IMR-90 (cell line): Measurements from ENCODE around the gene TBX10. TPM values are rescaled to one million over a fixed set of nuclear protein-coding genes. Genes with fewer than 3 reads are reported as not detected.
A peak's percentile ranks its signal among the peaks of the same experiment; 100 is the strongest.

Experiments
- ATAC-seq: fragments of 200-7000 bp; cut with Tn5 transposase; 2 replicates; pipeline ENCODE4 v1.9.1; 2020; ENCODE audit warnings: low read depth, mild to moderate bottlenecking, moderate library complexity
- BruUV-seq: library from RNA; stranded (reverse); fragments of 400-500 nt; replicated peaks from 2 replicates; lab custom pipeline; 2021; lab: Mats Ljungman, UMichigan
- CTCF ChIA-PET: fragments of 300-600 bp; formaldehyde crosslinking; extraction: SDS; loops from one replicate; lab custom pipeline; 2021; ENCODE audit warnings: antibody characterized with exemption; lab: Yijun Ruan, JAX
- POLR2A ChIA-PET: fragments of 300-600 bp; sonication (Branson Sonifier 250); formaldehyde crosslinking; loops from one replicate; lab custom pipeline; 2022; ENCODE audit warnings: antibody characterized with exemption; ENCODE audit not compliant: unreplicated experiment; lab: Charles Lee
- DNase-seq: peaks from one replicate; pipeline ENCODE4 v3.0.0; 2013
- H2AFZ ChIP-seq: replicated peaks from 2 replicates; pipeline ENCODE3; 2013; ENCODE audit warnings: low read length, mild to moderate bottlenecking; ENCODE audit not compliant: poor library complexity
- H2AK5ac ChIP-seq: 2 replicates; pipeline ENCODE4 v1.6.1; 2013; ENCODE audit warnings: low read depth, low read length, inconsistent platforms
- H2AK9ac ChIP-seq: replicated peaks from 2 replicates; pipeline ENCODE3; 2013; ENCODE audit warnings: mild to moderate bottlenecking, low read depth, low read length, moderate library complexity; ENCODE audit not compliant: poor library complexity
- H2BK120ac ChIP-seq: 2 replicates; pipeline ENCODE4 v1.6.1; 2013; ENCODE audit warnings: low read depth, low read length, inconsistent platforms
- H2BK15ac ChIP-seq: 3 replicates; pipeline ENCODE4 v1.6.1; 2013; ENCODE audit warnings: low read depth, low read length, inconsistent platforms
- H2BK20ac ChIP-seq: 2 replicates; pipeline ENCODE4 v1.6.1; 2013; ENCODE audit warnings: low read depth, mild to moderate bottlenecking, inconsistent platforms, low read length, moderate library complexity
- H2BK5ac ChIP-seq: 2 replicates; pipeline ENCODE4 v1.6.1; 2013; ENCODE audit warnings: mild to moderate bottlenecking, low read depth, low read length, inconsistent platforms; ENCODE audit not compliant: poor library complexity, severe bottlenecking
- H3K14ac ChIP-seq: replicated peaks from 2 replicates; pipeline ENCODE4 v1.6.1; 2013; ENCODE audit warnings: low read depth, low read length, inconsistent platforms
- H3K18ac ChIP-seq: 2 replicates; pipeline ENCODE4 v1.6.1; 2013; ENCODE audit warnings: low read depth, low read length, control low read depth
- H3K23ac ChIP-seq: 2 replicates; pipeline ENCODE4 v1.6.1; 2013; ENCODE audit warnings: low read depth, low read length, inconsistent platforms
- H3K27ac ChIP-seq: 2 replicates; pipeline ENCODE4 v1.5.1; 2013; ENCODE audit warnings: mild to moderate bottlenecking, control low read depth, low read length; ENCODE audit not compliant: insufficient read depth
- H3K27me3 ChIP-seq: 2 replicates; pipeline ENCODE4 v1.6.1; 2013; ENCODE audit warnings: low read length; ENCODE audit not compliant: control insufficient read depth, insufficient read depth
- H3K36me3 ChIP-seq: 2 replicates; pipeline ENCODE4 v1.6.1; 2013; ENCODE audit warnings: low read length, mixed read lengths; ENCODE audit not compliant: control insufficient read depth, insufficient read depth
- H3K4ac ChIP-seq: 2 replicates; pipeline ENCODE4 v1.6.1; 2013; ENCODE audit warnings: low read depth, low read length, inconsistent platforms
- H3K4me1 ChIP-seq: 2 replicates; pipeline ENCODE4 v1.6.1; 2013; ENCODE audit warnings: low read length, mixed read lengths; ENCODE audit not compliant: control insufficient read depth, insufficient read depth
- H3K4me2 ChIP-seq: 2 replicates; pipeline ENCODE4 v1.6.1; 2013; ENCODE audit warnings: low read depth, mild to moderate bottlenecking, control low read depth, low read length, moderate library complexity
- H3K4me3 ChIP-seq: 2 replicates; pipeline ENCODE4 v1.5.1; 2013; ENCODE audit warnings: low read depth, mild to moderate bottlenecking, control low read depth, low read length, moderate library complexity; ENCODE audit not compliant: insufficient read depth
- H3K56ac ChIP-seq: 2 replicates; pipeline ENCODE4 v1.6.1; 2013; ENCODE audit warnings: low read length, inconsistent platforms; ENCODE audit not compliant: insufficient read depth; ENCODE audit errors: extremely low read depth
- H3K79me1 ChIP-seq, 2 experiments: 2 replicates each; pipeline ENCODE4 v1.6.1; 2013; ENCODE audit warnings: low read length in 2 of 2, inconsistent platforms in 1 of 2, low read depth in 1 of 2
- H3K9ac ChIP-seq: 2 replicates; pipeline ENCODE4 v1.6.1; 2013; ENCODE audit warnings: low read depth, low read length, control low read depth
- H3K9me1 ChIP-seq: 2 replicates; pipeline ENCODE4 v1.6.1; 2013; ENCODE audit warnings: low read length, inconsistent platforms; ENCODE audit not compliant: insufficient read depth
- H3K9me3 ChIP-seq: 2 replicates; pipeline ENCODE4 v1.6.1; 2013; ENCODE audit warnings: low read length; ENCODE audit not compliant: control insufficient read depth, insufficient read depth
- H4K20me1 ChIP-seq: 2 replicates; pipeline ENCODE4 v1.6.1; 2013; ENCODE audit warnings: low read length, inconsistent platforms; ENCODE audit not compliant: insufficient read depth
- H4K5ac ChIP-seq: 2 replicates; pipeline ENCODE4 v1.6.1; 2013; ENCODE audit warnings: mild to moderate bottlenecking, low read depth, low read length, control low read depth
- H4K8ac ChIP-seq, 2 experiments: 2 replicates each; pipeline ENCODE4 v1.6.1; 2013; ENCODE audit warnings: low read depth in 2 of 2, low read length in 2 of 2, control low read depth in 1 of 2, inconsistent platforms in 1 of 2
- H4K91ac ChIP-seq: 2 replicates; pipeline ENCODE4 v1.6.1; 2013; ENCODE audit warnings: low read depth, low read length, inconsistent platforms; ENCODE audit not compliant: insufficient read depth
- CEBPB ChIP-seq: IDR thresholded peaks from 2 replicates; pipeline ENCODE4 v1.6.1; 2012; ENCODE audit warnings: low read depth, low read length, improper control_type of control experiment
- CTCF ChIP-seq: conservative IDR thresholded peaks from 2 replicates; pipeline ENCODE4 v1.5.1; 2012; ENCODE audit warnings: mild to moderate bottlenecking, low read depth, low read length, improper control_type of control experiment
- ELK1 ChIP-seq: fragments of 150-350 bp; IDR thresholded peaks from 2 replicates; pipeline ENCODE4 v1.6.1; 2016; ENCODE audit warnings: low read depth, mild to moderate bottlenecking, low read length, moderate library complexity, borderline replicate concordance
- FOS ChIP-seq: fragments of 150-350 bp; IDR thresholded peaks from 2 replicates; pipeline ENCODE4 v1.6.1; 2016; ENCODE audit warnings: low read depth, low read length
- MAFK ChIP-seq: IDR thresholded peaks from 2 replicates; pipeline ENCODE4 v1.6.1; 2012; ENCODE audit warnings: low read depth, low read length, improper control_type of control experiment
- MAZ ChIP-seq: IDR thresholded peaks from 2 replicates; pipeline ENCODE4 v1.6.1; 2012; ENCODE audit warnings: low read depth, mild to moderate bottlenecking, low read length, improper control_type of control experiment, moderate library complexity, borderline replicate concordance
- RCOR1 ChIP-seq: IDR thresholded peaks from 2 replicates; pipeline ENCODE4 v1.6.1; 2012; ENCODE audit warnings: mild to moderate bottlenecking, low read length, improper control_type of control experiment; ENCODE audit not compliant: insufficient replicate concordance
- SMC3 ChIP-seq: fragments of 150-350 bp; IDR thresholded peaks from 2 replicates; pipeline ENCODE4 v1.6.1; 2016; ENCODE audit warnings: low read depth, mild to moderate bottlenecking, antibody characterized with exemption, low read length, moderate library complexity
- WGBS, 2 experiments: methylation state at CpG; one replicate each; pipeline versions ENCODE4 v1.1.5 to v1.1.7; 2013; ENCODE audit warnings: missing lambda C conversion rate in 2 of 2; ENCODE audit not compliant: insufficient read length in 1 of 2; ENCODE audit errors: extremely low coverage in 2 of 2; 5-methylcytosine and 5-hydroxymethylcytosine counted together
- dilution Hi-C: fragments of 300-500 bp; cut with HindIII; formaldehyde crosslinking; loops from one replicate; pipeline ENCODE4 v1.14.3; 2018; ENCODE audit warnings: low sequenced_read_pairs; ENCODE audit not compliant: unreplicated experiment
- in situ Hi-C: fragments of 300-500 bp; cut with MboI; formaldehyde crosslinking; loops from 3 replicates; pipeline ENCODE4 v1.14.3; 2019; ENCODE audit warnings: low sequenced_read_pairs, inconsistent platforms, mixed read lengths
- intact Hi-C: fragments of 100-400 bp; cut with micrococcal nuclease; formaldehyde crosslinking; loops from 2 replicates; pipeline ENCODE4 v1.10.0; 2022
- polyA plus RNA-seq, 3 experiments: library from polyadenylated mRNA; depleted of rRNA; stranded (reverse); fragments of >200 nt; gene quantifications; 2 replicates each; pipeline ENCODE4 v1.2.3, GENCODE V29; 2012; ENCODE audit warnings: low replicate concordance in 1 of 3
- total RNA-seq: library from RNA; depleted of rRNA; stranded (reverse); fragments of >200 nt; gene quantifications from 2 replicates; pipeline ENCODE4 v1.2.3, GENCODE V29; 2012

The TBX10 gene
- total and polyA plus RNA-seq, 2 of the 4 experiments (the other 2 are of a cell fraction) = not detected

- H2AFZ ChIP-seq = peak overlapping the region; percentile 96
Observed at GRCh38 chr11:67607507-67607906, 32.1 kb downstream of the TBX10 start.

More at GRCh38 chr11:67607507-67607906, 32.1 kb downstream of the TBX10 start:
- in situ Hi-C loops (no loop called here), dilution Hi-C loops (no loop called here), intact Hi-C loops (no loop called here)
- H3K36me3 ChIP-seq = peaks cover 29% of the 10 kb centered on the region
- WGBS, 2 experiments = no CpG with 5 or more reads among the region's 9 CpGs
- ATAC-seq (no peak), DNase-seq (no peak)
- peak overlapping the region; percentile 86 to 94 for H4K8ac ChIP-seq
- H4K91ac ChIP-seq = no peak overlapping the region
- H2BK20ac ChIP-seq = no peak overlapping the region
- peaks cover 18 to 22% of the 10 kb centered on the region in 2 experiments for H3K79me1 ChIP-seq
- peak overlapping the region; percentile 82 for H3K9ac ChIP-seq
- H2BK15ac ChIP-seq = no peak overlapping the region
- H2BK120ac ChIP-seq = no peak overlapping the region
- H3K27ac ChIP-seq = peak overlapping the region; percentile 69
- no peak for TF ChIP-seq CTCF
- TF ChIP-seq FOS = no peak
- TF ChIP-seq MAZ = no peak
- no peak for TF ChIP-seq RCOR1
- TF ChIP-seq SMC3 = no peak
- TF ChIP-seq ELK1 = no peak
- no peak for TF ChIP-seq MAFK
- no peak for TF ChIP-seq CEBPB
- H3K9me3 ChIP-seq = 0 out of 2 replicates have a peak, but pooled peaks cover 4% of the 10 kb centered on the region
- no peak overlapping the region for H3K56ac ChIP-seq
- H3K4me2 ChIP-seq = peak overlapping the region; percentile 97
- peak overlapping the region; percentile 11 for H2AK5ac ChIP-seq
- peak overlapping the region; percentile 91 for H3K4me3 ChIP-seq
- H3K27me3 ChIP-seq = peaks cover 2% of the 10 kb centered on the region; the same call in 1 of the 2 replicates
- no TSS peak for BruUV-seq
- H4K5ac ChIP-seq = peak overlapping the region; percentile 82
- H4K20me1 ChIP-seq = no peaks in the 10 kb centered on the region
- no peak overlapping the region for H3K14ac ChIP-seq
- H2BK5ac ChIP-seq = no peak overlapping the region
- H2AK9ac ChIP-seq = peak overlapping the region; percentile 93
- CTCF ChIA-PET = no interaction called here
- H3K9me1 ChIP-seq = no peaks in the 10 kb centered on the region
- no peak overlapping the region for H3K18ac ChIP-seq
- POLR2A ChIA-PET = no interaction called here
- H3K23ac ChIP-seq = no peak overlapping the region
- peak overlapping the region; percentile 88 for H3K4ac ChIP-seq
- peaks cover 6% of the 10 kb centered on the region; the same call in 1 of the 2 replicates for H3K4me1 ChIP-seq
